ENCODE measurements around the gene BPIFA3. TPM values are rescaled to one million over a fixed set of nuclear protein-coding genes. Genes with fewer than 3 reads are reported as not detected.

The BPIFA3 gene
- total and polyA plus RNA-seq, 9 of the 15 experiments (the other 6 are each of a cell fraction or from before 2014, with no cell fraction given): not detected

DNA sequence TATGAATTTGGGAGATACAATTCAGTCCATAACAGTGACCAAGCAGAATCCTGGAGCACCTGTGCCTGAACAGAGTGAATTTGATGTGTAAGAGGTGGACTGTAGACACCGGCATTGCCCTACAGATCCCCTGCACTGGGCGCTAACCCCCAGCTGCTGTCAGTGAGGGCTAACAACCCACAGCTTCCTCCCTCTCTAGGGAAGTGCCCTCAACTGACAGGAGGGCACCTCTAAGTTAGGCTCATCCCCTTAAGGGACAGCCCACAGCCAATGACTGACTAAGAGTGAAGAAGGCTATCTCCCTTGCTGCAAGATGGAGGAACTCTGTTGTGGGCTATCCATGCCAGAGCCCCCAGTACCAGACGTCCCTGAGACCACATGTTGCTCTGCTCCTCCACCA is 50.5 kb downstream of the BPIFA3 start:
- TF ChIP-seq MBD2 (IDR thresholded peaks at IDR 0.05; ENCODE audit: borderline replicate concordance, low read depth) (no peak), POLR3G (IDR thresholded peaks at IDR 0.05; ENCODE audit: extremely low read depth, insufficient read length, insufficient replicate concordance) (no peak), ZNF277 (CRISPR knock-in tag; IDR thresholded peaks at IDR 0.05; ENCODE audit: borderline replicate concordance) (no peak), ZC3H4 (CRISPR knock-in tag; IDR thresholded peaks at IDR 0.05; ENCODE audit: borderline replicate concordance) (no peak)
- DNase-seq (ENCODE audit: extremely low read depth in 1 of 4, low spot score in 3 of 4) (no peak), FAIRE-seq (no peak), ATAC-seq (no peak)
- CTCF ChIA-PET (ENCODE audit: low intra/inter-chr PET ratio): no interaction called here
- Histone ChIP-seq H3K27ac (ENCODE audit: extremely low read depth, low read depth, low read length) (no peak overlapping the region), H3K9me3 (replicated peaks; ENCODE audit: control insufficient read depth, insufficient read depth, low read depth, low read length) (no peaks in the 10 kb centered on the region), H3K79me2 (ENCODE audit: control insufficient read depth, insufficient read depth, low read length) (no peaks in the 10 kb centered on the region), H4K20me1 (replicated peaks; ENCODE audit: control insufficient read depth, insufficient read depth, low read length) (no peaks in the 10 kb centered on the region), H3K27me3 (ENCODE audit: control insufficient read depth in 2 of 2, insufficient read depth in 2 of 2, low read length in 2 of 2) (peaks cover 5 to 23% of the 10 kb centered on the region in 2 experiments; a peak in 4 of 5 replicates), H3K4me3 (no peak overlapping the region), H2AFZ (ENCODE audit: low read depth, low read length) (no peak overlapping the region), H3K9me1 (ENCODE audit: control insufficient read depth, insufficient read depth, low read length) (no peaks in the 10 kb centered on the region), H3K4me2 (ENCODE audit: insufficient read depth, low read length) (no peak overlapping the region), H3K9ac (ENCODE audit: insufficient read depth in 1 of 2, low read depth in 2 of 2, low read length in 2 of 2) (no peak overlapping the region), H3K36me3 (ENCODE audit: control insufficient read depth, insufficient read depth, low read length) (no peaks in the 10 kb centered on the region), H3K4me1 (replicated peaks in 1 of 2; ENCODE audit: control insufficient read depth in 2 of 2, insufficient read depth in 2 of 2, low read length in 2 of 2) (no peaks in the 10 kb centered on the region)
- intact Hi-C loops (cut with micrococcal nuclease): no loop called here
- WGBS (ENCODE audit: insufficient coverage, low coverage, missing lambda C conversion rate): 0% methylated on average over 3 of the region's 3 CpGs
- BruUV-seq (replicated peaks): no TSS peak
- POLR2A ChIA-PET: interaction anchor here (0.6 to 0.7 kb wide), 2 partner anchors 27 to 306 kb away, joined by 3 read pairs; no protein-coding TSS in a partner anchor
- in situ Hi-C loops (cut with MboI): no loop called here

Measured in K562 (cell line).